Neuron (in vitro differentiated cells): Measurements from ENCODE around the gene KRTAP10-2.
"Not testable (repeated sequence)": the region's sequence is repeated elsewhere in the genome, so short reads cannot be mapped to it uniquely, and the experiment has no call there.

Source experiments
- H2AFZ ChIP-seq: one replicate; pipeline ENCODE4 v1.6.1; 2013; ENCODE audit warnings: low read depth, mild to moderate bottlenecking, inconsistent platforms, low read length, moderate library complexity
- H3K27me3 ChIP-seq: one replicate; pipeline ENCODE4 v1.6.1; 2013; ENCODE audit warnings: low read length; ENCODE audit not compliant: insufficient read depth
- H3K36me3 ChIP-seq: one replicate; pipeline ENCODE4 v1.6.1; 2013; ENCODE audit warnings: low read length; ENCODE audit not compliant: insufficient read depth
- H3K4me1 ChIP-seq: one replicate; pipeline ENCODE4 v1.6.1; 2013; ENCODE audit warnings: low read length; ENCODE audit not compliant: insufficient read depth
- H3K4me3 ChIP-seq: 2 replicates; pipeline ENCODE4 v1.5.1; 2013; ENCODE audit warnings: mild to moderate bottlenecking, low read length, moderate library complexity
- H3K9me3 ChIP-seq: one replicate; pipeline ENCODE4 v1.6.1; 2013; ENCODE audit warnings: low read length

Gene KRTAP10-2

DNA sequence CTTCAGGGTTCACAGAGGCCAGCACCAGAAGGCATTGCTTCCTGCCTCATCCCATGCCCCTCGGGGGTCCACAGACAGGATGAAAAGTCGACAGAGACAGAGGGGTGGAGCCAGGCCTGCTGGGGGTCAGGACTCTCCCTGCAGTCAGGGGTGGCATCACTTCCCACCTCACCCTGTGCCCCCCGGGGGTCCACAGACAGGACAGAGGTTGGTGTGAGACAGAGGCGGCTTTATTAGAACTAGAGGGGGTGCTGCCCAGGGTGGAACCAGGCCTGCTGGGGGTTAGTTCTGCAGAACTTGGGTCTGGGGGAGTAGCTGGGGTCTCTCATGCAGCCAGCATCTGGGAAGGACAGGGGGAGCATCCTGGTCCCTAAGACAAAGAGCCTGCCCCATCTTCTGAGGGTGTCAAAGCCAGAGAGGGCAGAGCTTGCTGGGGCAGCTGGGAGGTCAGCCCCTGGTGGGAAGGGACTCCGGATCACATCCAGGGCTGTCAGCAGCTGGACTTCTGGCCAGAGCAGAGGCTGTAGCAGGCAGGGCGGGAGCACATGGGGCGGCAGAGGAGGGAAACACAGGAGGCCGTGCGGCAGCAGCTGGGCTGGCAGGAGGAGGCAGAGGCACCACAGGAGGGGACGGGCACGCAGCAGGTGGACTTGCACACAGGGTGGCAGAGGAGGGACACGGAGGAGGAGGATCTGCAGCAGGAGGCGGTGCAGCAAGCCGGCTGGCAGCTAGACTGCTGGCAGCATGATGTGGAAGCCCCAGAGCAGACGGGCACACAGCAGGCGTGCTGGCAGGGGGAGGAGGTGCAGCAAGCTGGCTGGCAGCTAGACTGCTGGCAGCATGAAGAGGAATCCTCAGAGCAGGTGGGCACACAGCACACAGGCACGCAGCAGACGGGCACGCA, 39.8 kb upstream of the KRTAP10-2 start:
- not testable (repeated sequence) for H3K9me3 ChIP-seq, H3K27me3 ChIP-seq, H3K4me1 ChIP-seq, H2AFZ ChIP-seq, H3K36me3 ChIP-seq, H3K4me3 ChIP-seq

DNA sequence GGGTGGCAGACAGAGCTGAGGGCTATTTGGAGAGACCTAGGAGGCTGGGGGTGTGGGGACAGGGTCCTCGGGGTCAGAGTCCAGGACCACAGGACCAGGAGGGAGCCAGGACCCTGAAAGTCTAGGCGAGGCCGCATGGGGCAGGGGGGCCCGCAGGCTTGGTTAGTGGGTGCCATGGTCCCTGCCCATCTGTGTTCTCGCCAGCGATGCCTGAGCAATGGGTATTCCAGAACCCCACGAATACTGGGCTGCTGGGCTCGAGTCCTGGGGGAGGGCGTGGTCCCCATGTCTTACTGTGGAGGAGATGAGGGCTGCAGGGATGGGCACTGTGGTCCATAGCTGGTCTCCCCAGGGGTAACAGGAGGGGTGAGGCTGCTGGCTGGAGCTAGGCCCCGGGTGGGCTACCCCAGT, 39.0 kb upstream of the KRTAP10-2 start:
- no peak overlapping the region for H3K4me3 ChIP-seq
- no peaks in the 10 kb centered on the region for H3K36me3 ChIP-seq
- no peaks in the 10 kb centered on the region for H3K9me3 ChIP-seq
- no peak overlapping the region for H2AFZ ChIP-seq
- H3K4me1 ChIP-seq: no peaks in the 10 kb centered on the region
- H3K27me3 ChIP-seq: no peaks in the 10 kb centered on the region

GRCh38 chr21:44589586-44590305, 38.4 kb upstream of the KRTAP10-2 start:
- no peaks in the 10 kb centered on the region for H3K9me3 ChIP-seq
- no peak overlapping the region for H2AFZ ChIP-seq
- no peak overlapping the region for H3K4me3 ChIP-seq
- H3K36me3 ChIP-seq: no peaks in the 10 kb centered on the region
- no peaks in the 10 kb centered on the region for H3K4me1 ChIP-seq
- no peaks in the 10 kb centered on the region for H3K27me3 ChIP-seq

DNA sequence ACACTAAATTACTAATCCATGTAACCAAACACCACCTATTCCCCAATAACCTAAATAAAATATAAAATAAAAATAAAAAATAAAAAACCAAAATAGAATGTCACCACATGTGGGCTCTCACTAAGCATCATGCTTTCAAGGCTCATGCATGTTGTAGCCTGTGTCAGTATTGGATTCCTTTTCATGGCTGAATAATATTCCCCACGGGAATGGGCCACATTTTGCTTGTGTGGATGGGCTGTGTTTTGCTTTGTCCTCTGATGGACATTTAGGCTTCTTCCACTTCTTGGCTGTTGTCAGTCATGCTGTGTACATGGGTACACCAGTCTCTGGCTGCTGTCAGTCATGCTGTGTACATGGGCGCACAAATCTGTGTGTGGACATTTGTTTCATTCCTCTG, 37.8 kb upstream of the KRTAP10-2 start:
- no peak overlapping the region for H3K4me3 ChIP-seq
- no peaks in the 10 kb centered on the region for H3K36me3 ChIP-seq
- H3K9me3 ChIP-seq: no peaks in the 10 kb centered on the region
- H2AFZ ChIP-seq: no peak overlapping the region
- H3K4me1 ChIP-seq: no peaks in the 10 kb centered on the region
- H3K27me3 ChIP-seq: no peaks in the 10 kb centered on the region

GRCh38 chr21:44585892-44586291, 34.6 kb upstream of the KRTAP10-2 start:
- Histone ChIP-seq H3K4me3 (no peak overlapping the region), H3K4me1 (peaks cover 5% of the 10 kb centered on the region), H3K27me3 (no peaks in the 10 kb centered on the region), H2AFZ (no peak overlapping the region), H3K36me3 (no peaks in the 10 kb centered on the region), H3K9me3 (no peaks in the 10 kb centered on the region)

- H3K4me3 ChIP-seq: no peak overlapping the region
- H3K36me3 ChIP-seq: no peaks in the 10 kb centered on the region
- H2AFZ ChIP-seq: peak overlapping the region; percentile 48
- no peaks in the 10 kb centered on the region for H3K27me3 ChIP-seq
- peaks cover 5% of the 10 kb centered on the region for H3K4me1 ChIP-seq
- no peaks in the 10 kb centered on the region for H3K9me3 ChIP-seq
Measured at GRCh38 chr21:44583800-44584147, 32.5 kb upstream of the KRTAP10-2 start.

- no peaks in the 10 kb centered on the region for H3K36me3 ChIP-seq
- no peaks in the 10 kb centered on the region for H3K27me3 ChIP-seq
- H3K4me1 ChIP-seq: peaks cover 5% of the 10 kb centered on the region
- H2AFZ ChIP-seq: peak overlapping the region; percentile 48
- no peak overlapping the region for H3K4me3 ChIP-seq
- no peaks in the 10 kb centered on the region for H3K9me3 ChIP-seq
Measured at GRCh38 chr21:44583089-44583799, 31.9 kb upstream of the KRTAP10-2 start.

DNA sequence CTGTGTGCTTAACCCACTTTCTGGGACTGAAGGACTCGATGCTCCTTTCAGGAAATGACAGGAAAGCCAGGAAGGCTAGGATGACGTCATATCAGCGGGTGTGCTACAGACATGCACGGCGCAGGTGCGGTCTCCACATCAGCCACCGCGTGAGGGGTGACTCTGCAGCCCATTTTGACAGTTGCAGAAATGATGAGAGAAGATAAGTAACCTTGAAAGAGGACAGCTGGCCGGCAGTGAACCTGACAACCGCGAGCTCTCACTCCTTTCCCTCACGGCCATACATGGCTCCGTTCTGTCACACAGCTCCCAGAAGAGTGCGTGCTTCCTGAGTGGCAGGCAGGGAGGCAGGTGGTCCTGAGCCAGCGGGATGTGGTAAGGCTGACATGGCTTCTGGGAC, 30.8 kb upstream of the KRTAP10-2 start:
- Histone ChIP-seq H3K4me1 (peaks cover 5% of the 10 kb centered on the region), H3K9me3 (no peaks in the 10 kb centered on the region), H3K36me3 (no peaks in the 10 kb centered on the region), H3K27me3 (no peaks in the 10 kb centered on the region), H2AFZ (no peak overlapping the region), H3K4me3 (no peak overlapping the region)

DNA sequence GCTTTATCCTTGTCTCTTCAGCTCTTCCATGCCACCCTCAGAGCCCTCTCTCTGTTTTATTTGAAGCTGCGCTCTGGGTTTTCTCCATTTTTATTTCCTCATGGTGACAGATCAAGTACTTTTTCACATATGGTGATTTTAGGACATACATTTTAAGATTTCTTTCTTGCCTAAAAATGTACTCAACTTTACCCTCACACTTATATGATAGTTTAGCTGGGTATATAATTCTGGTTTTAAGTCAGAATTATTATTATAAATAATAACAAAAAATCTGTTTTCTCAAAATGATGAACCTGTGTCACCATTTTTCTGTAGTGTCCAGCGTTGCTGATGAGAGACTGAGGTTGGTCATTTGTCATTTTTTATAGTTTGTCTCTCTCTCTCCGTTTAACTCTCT, 29.9 kb upstream of the KRTAP10-2 start:
- Histone ChIP-seq H3K36me3 (no peaks in the 10 kb centered on the region), H3K9me3 (no peaks in the 10 kb centered on the region), H3K4me1 (peaks cover 5% of the 10 kb centered on the region), H3K27me3 (no peaks in the 10 kb centered on the region), H3K4me3 (no peak overlapping the region), H2AFZ (no peak overlapping the region)

DNA sequence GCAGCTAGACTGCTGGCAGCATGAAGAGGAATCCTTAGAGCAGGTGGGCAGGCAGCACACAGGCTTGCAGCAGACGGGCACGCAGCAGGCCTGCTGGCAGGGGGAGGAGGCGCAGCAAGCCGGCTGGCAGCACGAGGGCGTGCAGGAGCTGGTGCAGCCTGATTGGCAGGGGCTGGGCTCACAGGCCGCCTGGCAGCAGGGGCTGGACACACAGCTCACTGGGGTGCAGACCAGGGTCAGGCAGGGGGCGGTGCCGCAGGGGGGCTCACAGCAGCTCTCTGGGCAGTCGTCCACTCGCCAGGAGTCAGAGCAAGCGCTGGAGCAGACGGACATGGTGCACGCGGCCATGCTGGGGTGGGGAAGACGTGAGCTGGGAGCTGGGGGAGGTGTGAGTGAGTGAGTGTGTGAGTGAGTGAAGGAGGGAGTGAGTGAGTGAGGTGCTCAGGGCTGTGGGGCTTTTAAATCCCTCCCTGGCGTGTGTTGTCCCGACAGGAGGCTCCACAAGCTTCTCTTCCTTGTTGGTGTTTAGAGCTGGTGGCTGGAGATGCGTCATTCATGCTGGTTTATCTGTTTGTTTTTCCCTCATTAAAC, 29.0 kb upstream of the KRTAP10-2 start, which contains the start of gene KRTAP10-5:
Gene KRTAP10-5, minus strand, starts transcription at position 374 of the 591 bp plus-strand sequence. Its CDS starts 26 bp downstream, at position 348.
- not testable (repeated sequence) for H3K4me3 ChIP-seq, H3K36me3 ChIP-seq, H3K27me3 ChIP-seq, H3K9me3 ChIP-seq, H3K4me1 ChIP-seq, H2AFZ ChIP-seq

GRCh38 chr21:44579833-44580144, 28.5 kb upstream of the KRTAP10-2 start:
- H3K4me3 ChIP-seq: no peak overlapping the region
- no peaks in the 10 kb centered on the region for H3K9me3 ChIP-seq
- no peaks in the 10 kb centered on the region for H3K27me3 ChIP-seq
- H3K36me3 ChIP-seq: no peaks in the 10 kb centered on the region
- peaks cover 5% of the 10 kb centered on the region for H3K4me1 ChIP-seq
- no peak overlapping the region for H2AFZ ChIP-seq

GRCh38 chr21:44579056-44579832, 27.9 kb upstream of the KRTAP10-2 start:
- peaks cover 5% of the 10 kb centered on the region for H3K4me1 ChIP-seq
- no peaks in the 10 kb centered on the region for H3K36me3 ChIP-seq
- no peak overlapping the region for H3K4me3 ChIP-seq
- no peaks in the 10 kb centered on the region for H3K9me3 ChIP-seq
- H2AFZ ChIP-seq: no peak overlapping the region
- H3K27me3 ChIP-seq: no peaks in the 10 kb centered on the region
